ENCODE measurements around the gene MLC1. TPM values are rescaled to one million over a fixed set of nuclear protein-coding genes. Genes with fewer than 3 reads are reported as not detected.

The MLC1 gene
- total RNA-seq, 2 experiments from 2014 or later, result 0.16 TPM; not detected in 1

DNA sequence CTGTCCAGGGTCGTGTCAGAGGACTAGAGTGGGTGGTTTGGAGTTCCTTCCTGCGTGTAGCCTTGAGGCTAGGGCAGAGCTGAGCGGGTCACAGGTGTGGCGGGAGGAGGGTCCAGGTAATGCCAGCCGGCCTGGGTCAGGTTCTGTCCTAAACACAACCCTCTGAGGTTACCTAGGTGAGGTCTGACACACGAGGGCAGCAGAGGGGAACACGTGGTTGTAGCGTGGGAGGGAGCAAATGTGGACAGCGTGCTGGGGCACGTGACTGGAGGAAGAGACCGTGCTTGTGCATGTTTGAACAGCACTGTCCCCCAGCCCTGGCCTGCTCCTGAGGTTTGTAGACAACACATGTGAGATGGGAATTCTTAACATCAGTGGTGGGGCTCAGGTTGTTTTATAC lies 17.7 kb upstream of the MLC1 start:
- H3K9me3 ChIP-seq (ENCODE audit: low read length), result no peaks in the 10 kb centered on the region
- peak overlapping the region; percentile 87 for H3K27ac ChIP-seq (ENCODE audit: low read depth, low read length, poor library complexity, severe bottlenecking)
- H4K20me1 ChIP-seq (ENCODE audit: insufficient read depth, low read length), result no peaks in the 10 kb centered on the region
- H2AFZ ChIP-seq (ENCODE audit: low read length), result peak overlapping the region; percentile 22; the same call in 1 of the 2 replicates
- H3K79me2 ChIP-seq (ENCODE audit: insufficient read depth, low read depth, low read length), result no peaks in the 10 kb centered on the region
- H3K4me1 ChIP-seq (ENCODE audit: insufficient read depth, low read length, poor library complexity, severe bottlenecking), result peaks cover 60% of the 10 kb centered on the region
- H3K4me2 ChIP-seq (ENCODE audit: low read length), result peak overlapping the region; percentile 67
- ChIA-PET CTCF (ENCODE audit: unreplicated experiment) (interaction anchor here (0.6 to 0.9 kb wide), 2 partner anchors 28 to 72 kb away, joined by 3 read pairs; no protein-coding TSS in a partner anchor), POLR2A (interaction anchor here (0.6 to 1.5 kb wide), 4 partner anchors 8 to 90 kb away, joined by 3 to 5 read pairs (median 4); no protein-coding TSS in a partner anchor)
- intact Hi-C loops (cut with micrococcal nuclease; ENCODE audit: unreplicated experiment), result loop anchor here (10.0 kb wide), 1 partner anchor 168 kb away; no protein-coding TSS in a partner anchor
- no peaks in the 10 kb centered on the region for H3K9me2 ChIP-seq (ENCODE audit: insufficient read depth, low read length)
- no peak overlapping the region for H3K4me3 ChIP-seq (ENCODE audit: low read depth, low read length, poor library complexity, severe bottlenecking)
- TF ChIP-seq, protein P1, sequence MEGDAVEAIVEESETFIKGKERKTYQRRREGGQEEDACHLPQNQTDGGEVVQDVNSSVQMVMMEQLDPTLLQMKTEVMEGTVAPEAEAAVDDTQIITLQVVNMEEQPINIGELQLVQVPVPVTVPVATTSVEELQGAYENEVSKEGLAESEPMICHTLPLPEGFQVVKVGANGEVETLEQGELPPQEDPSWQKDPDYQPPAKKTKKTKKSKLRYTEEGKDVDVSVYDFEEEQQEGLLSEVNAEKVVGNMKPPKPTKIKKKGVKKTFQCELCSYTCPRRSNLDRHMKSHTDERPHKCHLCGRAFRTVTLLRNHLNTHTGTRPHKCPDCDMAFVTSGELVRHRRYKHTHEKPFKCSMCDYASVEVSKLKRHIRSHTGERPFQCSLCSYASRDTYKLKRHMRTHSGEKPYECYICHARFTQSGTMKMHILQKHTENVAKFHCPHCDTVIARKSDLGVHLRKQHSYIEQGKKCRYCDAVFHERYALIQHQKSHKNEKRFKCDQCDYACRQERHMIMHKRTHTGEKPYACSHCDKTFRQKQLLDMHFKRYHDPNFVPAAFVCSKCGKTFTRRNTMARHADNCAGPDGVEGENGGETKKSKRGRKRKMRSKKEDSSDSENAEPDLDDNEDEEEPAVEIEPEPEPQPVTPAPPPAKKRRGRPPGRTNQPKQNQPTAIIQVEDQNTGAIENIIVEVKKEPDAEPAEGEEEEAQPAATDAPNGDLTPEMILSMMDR (conservative IDR thresholded peaks at IDR 0.05; ENCODE audit: low read length), result peak; percentile 59
- no peak for TF ChIP-seq EZH2phosphoT487 (IDR thresholded peaks at IDR 0.05; ENCODE audit: borderline replicate concordance, low read depth, low read length)
- H3K36me3 ChIP-seq (ENCODE audit: insufficient read depth, low read length), result no peaks in the 10 kb centered on the region
- no TSS peak for BruUV-seq (replicated peaks)
- peak; percentile 60 for DNase-seq (ENCODE audit: low spot score)

DNA sequence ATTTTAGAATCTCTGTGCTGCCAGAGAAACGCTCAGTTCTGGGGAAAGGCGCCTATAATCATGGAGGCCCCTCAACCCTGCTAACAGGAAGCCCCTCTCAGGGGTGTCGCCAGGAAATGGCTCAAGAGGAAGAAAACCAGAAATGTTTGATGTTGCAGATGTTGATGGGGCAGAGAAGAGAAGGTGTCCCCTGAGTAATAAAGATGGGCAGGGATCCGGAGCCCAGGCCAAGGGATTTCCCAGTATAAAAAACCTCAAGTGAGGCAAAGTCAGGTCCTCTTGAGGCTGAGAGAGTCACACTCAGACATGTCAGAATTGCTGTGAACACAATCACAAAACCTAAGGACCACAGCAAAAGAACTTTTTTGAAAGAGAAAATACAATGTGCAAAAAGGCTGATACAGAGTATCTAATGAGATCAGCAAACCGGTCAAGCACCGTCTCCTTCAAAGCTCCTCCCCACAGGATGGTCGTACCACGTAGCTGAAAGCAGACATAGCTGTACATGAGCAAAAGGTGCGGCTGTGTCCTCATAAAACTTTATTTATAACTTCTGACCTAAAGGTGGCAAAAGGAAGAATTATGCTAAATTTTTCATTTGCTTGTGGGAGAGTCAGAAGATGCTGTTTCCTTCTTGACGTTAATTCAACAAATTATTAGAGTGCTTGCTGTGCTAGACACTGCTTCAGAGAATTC lies 16.8 kb upstream of the MLC1 start:
- Histone ChIP-seq H2AFZ (ENCODE audit: low read length) (peak overlapping the region; percentile 84), H3K36me3 (ENCODE audit: insufficient read depth, low read length) (no peaks in the 10 kb centered on the region), H3K79me2 (ENCODE audit: insufficient read depth, low read depth, low read length) (no peaks in the 10 kb centered on the region), H4K20me1 (ENCODE audit: insufficient read depth, low read length) (no peaks in the 10 kb centered on the region), H3K4me3 (ENCODE audit: low read depth, low read length, poor library complexity, severe bottlenecking) (peak overlapping the region; percentile 27), H3K4me1 (ENCODE audit: insufficient read depth, low read length, poor library complexity, severe bottlenecking) (peaks cover 60% of the 10 kb centered on the region), H3K9me2 (ENCODE audit: insufficient read depth, low read length) (no peaks in the 10 kb centered on the region), H3K9me3 (ENCODE audit: low read length) (no peaks in the 10 kb centered on the region), H3K4me2 (ENCODE audit: low read length) (peak overlapping the region; percentile 67), H3K27ac (ENCODE audit: low read depth, low read length, poor library complexity, severe bottlenecking) (peak overlapping the region; percentile 87)
- intact Hi-C loops (cut with micrococcal nuclease; ENCODE audit: unreplicated experiment), result loop anchor here (2.0 to 10.0 kb wide), 3 partner anchors 47 to 167 kb away; no protein-coding TSS in a partner anchor
- peak; percentile 83 for DNase-seq (ENCODE audit: low spot score)
- ChIA-PET POLR2A (interaction anchor here (0.9 kb wide), 1 partner anchor 8 kb away, joined by 4 read pairs; no protein-coding TSS in a partner anchor), CTCF (ENCODE audit: unreplicated experiment) (interaction anchor here (0.6 kb wide), 2 partner anchors 29 to 87 kb away, joined by 3 read pairs; no protein-coding TSS in a partner anchor)
- no TSS peak for BruUV-seq (replicated peaks)
- no peak for TF ChIP-seq EZH2phosphoT487 (IDR thresholded peaks at IDR 0.05; ENCODE audit: borderline replicate concordance, low read depth, low read length)
- TF ChIP-seq, protein P1 (conservative IDR thresholded peaks at IDR 0.05; ENCODE audit: low read length), result no peak

DNA sequence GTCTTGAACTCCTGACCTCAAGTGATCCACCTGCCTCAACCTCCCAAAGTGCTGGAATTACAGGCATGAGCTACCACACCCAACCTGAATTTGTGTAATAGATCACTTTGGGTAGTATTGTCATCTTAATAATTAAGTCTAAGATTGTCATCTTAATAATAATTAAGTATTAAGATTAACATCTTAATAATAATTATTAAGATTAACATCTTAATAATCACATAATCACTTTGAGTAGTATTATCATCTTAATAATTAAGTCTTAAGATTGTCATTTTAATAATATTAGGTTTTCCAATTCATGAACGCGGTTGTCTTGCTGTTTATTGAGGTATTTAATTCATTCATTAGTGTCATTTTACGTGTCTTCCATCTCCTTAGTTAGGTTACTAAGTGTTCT lies 12.8 kb upstream of the MLC1 start:
- H2AFZ ChIP-seq (ENCODE audit: low read length), result no peak overlapping the region
- H3K9me3 ChIP-seq (ENCODE audit: low read length), result no peaks in the 10 kb centered on the region
- no peaks in the 10 kb centered on the region for H4K20me1 ChIP-seq (ENCODE audit: insufficient read depth, low read length)
- no peak overlapping the region for H3K4me3 ChIP-seq (ENCODE audit: low read depth, low read length, poor library complexity, severe bottlenecking)
- H3K4me1 ChIP-seq (ENCODE audit: insufficient read depth, low read length, poor library complexity, severe bottlenecking), result peaks cover 25% of the 10 kb centered on the region
- H3K79me2 ChIP-seq (ENCODE audit: insufficient read depth, low read depth, low read length), result no peaks in the 10 kb centered on the region
- BruUV-seq (replicated peaks), result no TSS peak
- ChIA-PET POLR2A (interaction anchor here (0.7 kb wide), 1 partner anchor 271 kb away, joined by 3 read pairs; no protein-coding TSS in a partner anchor), CTCF (ENCODE audit: unreplicated experiment) (no interaction called here)
- no peak overlapping the region for H3K27ac ChIP-seq (ENCODE audit: low read depth, low read length, poor library complexity, severe bottlenecking)
- H3K4me2 ChIP-seq (ENCODE audit: low read length), result no peak overlapping the region
- TF ChIP-seq, protein P1 (conservative IDR thresholded peaks at IDR 0.05; ENCODE audit: low read length), result no peak
- TF ChIP-seq EZH2phosphoT487 (IDR thresholded peaks at IDR 0.05; ENCODE audit: borderline replicate concordance, low read depth, low read length), result no peak
- no peaks in the 10 kb centered on the region for H3K9me2 ChIP-seq (ENCODE audit: insufficient read depth, low read length)
- no peaks in the 10 kb centered on the region for H3K36me3 ChIP-seq (ENCODE audit: insufficient read depth, low read length)
- no peak for DNase-seq (ENCODE audit: low spot score)
- intact Hi-C loops (cut with micrococcal nuclease; ENCODE audit: unreplicated experiment), result no loop called here

All from OCI-LY7 (cell line).